NOMO-1 treated with dmso at 0.1 percent for 144 hours (cell line): ENCODE results near the gene CNGA3.
"Not testable (repeated sequence)": the region's sequence is repeated elsewhere in the genome, so short reads cannot be mapped to it uniquely, and the experiment has no call there.

Source experiments
- DNase-seq: peaks from one replicate; lab custom pipeline; 2025; ENCODE audit not compliant: unreplicated experiment; lab: John Stamatoyannopoulos, UW

The CNGA3 gene

DNA sequence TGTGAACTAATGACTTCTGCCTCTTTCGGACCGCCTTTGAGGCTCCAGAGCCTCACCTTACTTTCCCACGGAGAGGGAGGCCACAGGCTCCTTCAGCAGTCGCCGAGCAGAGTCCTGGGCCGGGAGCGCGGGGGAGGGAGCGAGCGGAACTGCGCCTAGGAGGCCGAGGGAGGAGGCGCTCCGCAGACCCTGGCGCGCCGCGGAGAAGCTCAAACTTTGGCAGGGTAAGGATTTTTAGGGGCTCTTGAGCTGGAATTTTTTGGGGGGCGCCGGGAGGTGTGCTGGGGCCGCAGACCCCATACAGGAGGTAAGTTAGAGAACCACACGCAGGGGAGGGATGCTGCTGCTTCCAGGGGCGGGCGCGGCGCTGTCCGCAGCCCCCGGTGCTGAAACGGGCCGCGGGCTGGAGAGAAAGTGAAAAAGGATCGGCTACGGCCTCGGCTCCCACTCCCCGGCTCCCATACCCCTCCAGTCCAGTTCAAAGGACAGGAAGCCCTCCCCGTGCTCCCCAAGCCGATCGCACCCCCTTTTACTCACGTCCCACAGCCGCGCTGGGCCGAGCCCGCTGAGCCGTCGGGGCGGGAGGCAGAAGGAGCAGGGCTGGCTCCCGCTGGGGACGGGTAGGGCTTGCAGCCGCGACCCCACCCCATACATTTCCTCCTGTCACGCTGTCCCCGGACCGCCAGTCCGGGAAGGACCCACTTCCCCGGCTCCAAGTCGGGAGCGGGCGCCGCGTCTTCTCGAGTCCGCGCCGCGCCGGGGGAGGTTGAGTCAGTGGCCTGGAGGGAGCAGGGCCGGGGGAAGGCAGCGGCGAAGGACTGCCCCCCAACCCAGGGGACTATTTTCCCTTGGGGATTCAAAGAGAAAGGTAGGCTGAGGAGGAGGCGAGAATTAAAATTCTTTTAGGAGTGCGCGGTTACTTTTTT, at the start of gene CNGA3:
CNGA3 (plus strand) TSS at position 146 of the 926 bp plus-strand sequence. CDS start 23,520 bp downstream, outside the sequence.
- DNase-seq: no peak

- DNase-seq: no peak
Observed at GRCh38 chr2:98297817-98298682, 48.2 kb upstream of the CNGA3 start.

DNA sequence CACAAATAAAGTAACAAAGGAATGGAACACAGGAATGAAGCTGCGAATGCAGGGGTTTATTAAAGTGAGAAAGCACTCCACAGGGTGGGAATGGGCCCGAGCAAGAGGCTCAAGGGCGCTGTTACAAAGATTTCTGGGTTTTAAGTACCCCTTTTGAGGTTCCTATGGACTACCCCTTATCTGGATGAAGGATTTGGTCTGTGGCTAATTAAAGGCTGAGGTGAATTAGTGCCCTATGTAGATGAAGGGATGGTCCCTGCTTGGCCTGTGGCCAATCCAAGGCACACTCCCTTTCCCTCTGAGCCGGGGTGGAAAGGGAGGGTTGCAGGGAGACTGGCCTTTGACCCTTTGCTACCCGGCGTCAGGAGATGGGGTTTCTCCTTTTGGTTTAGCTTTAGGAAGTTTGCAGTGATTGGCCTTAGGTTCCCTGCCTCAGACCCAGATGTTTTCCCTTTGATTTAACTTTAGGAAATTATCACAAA, 47.5 kb upstream of the CNGA3 start:
- no peak for DNase-seq

DNA sequence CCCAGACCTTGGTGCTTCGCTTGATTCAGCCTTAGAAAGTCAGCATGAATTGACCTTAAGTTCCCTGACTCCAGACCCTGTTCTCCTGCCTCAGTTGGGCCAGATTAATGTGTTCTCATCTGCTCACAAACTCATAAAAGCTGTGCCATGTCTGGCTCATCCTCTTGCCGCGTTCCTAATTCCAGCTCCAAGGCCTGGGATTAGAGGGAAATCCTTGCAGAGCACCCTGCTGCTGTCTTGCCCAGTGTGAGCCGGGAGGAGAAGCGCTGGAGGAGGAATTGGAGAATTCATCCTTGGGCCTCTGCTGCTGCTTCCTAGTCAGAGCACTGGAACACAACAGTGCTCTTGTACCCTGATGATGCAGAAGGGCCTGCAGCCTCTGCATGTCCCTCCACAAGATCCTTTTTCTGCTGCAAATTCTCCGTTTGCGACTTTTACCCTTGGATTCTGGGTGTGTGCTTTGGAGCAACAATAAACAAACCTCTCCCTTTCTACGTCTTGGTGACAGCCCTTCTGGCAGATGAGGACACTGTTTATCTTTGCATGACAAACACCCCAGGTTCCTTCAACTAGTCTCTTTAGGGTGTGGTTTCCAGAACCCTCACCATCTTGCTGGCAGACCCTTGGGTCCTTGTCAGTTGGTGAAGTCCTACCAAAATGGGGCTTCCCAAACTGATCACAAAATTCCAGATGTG, 46.9 kb upstream of the CNGA3 start:
- DNase-seq: no peak

DNA sequence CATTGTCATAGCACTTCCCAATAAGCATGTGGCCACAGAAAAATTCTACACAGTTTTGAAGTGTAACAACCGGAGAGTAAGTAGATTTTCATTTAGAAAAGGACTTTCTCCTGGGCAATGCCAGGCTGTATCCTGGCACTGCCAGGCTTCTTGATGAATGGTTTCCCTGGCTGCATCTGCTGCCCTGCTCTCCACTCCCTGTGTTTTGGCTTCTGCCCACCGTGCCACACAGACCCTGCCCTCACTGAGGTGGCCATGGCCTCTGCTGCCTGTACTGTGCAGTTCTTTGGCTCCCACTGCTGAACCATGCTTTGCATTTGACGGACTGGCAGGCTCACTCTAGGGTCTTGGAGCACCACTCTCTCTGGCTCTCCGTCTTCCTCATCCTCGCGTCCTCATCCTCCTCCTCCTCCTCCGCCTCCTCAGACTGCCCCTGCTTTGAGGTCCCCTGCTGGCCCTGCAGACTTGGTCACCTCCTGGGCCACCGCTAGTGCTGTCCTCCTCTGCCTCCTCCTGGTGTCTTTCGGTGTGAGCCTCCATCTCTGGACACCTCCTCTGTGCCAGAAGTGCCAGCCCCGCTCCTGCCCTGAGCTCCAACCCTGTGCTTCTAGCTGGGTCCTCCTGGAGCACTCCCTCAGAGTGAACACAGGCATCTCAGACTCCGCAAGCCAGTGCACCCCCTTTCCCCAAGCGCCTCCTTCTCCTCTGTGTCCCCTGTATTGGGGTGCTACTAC, 45.9 kb upstream of the CNGA3 start:
- DNase-seq: no peak

GRCh38 chr2:98301469-98301868, 44.8 kb upstream of the CNGA3 start:
- no peak for DNase-seq

DNA sequence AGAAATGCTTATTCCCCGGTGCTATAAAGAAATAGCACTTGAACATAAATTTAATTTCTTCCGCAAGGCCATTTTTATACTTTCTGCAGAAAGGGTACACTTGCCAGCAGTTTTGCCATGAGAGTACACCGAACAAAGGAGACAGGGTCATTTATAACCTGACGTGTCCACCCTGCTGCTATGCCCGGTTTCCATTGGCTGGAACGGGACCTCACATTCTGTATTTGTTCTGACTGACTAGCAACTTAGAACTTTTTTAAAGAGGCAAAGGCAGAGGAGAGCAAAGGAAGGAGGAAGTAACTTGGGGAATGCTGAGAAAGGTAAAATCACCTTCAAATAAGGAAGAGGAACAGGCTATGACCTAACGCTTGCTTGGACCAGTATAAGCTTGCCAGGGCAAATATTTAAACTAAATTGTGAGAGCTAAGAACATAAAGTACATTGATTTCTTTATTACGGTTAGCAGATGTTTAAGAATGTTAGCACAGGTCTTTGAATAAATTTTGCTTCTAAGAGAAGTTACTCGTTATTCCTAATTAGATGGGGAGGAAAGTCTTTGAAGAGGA, 39.0 kb upstream of the CNGA3 start:
- DNase-seq: not testable (repeated sequence)

DNA sequence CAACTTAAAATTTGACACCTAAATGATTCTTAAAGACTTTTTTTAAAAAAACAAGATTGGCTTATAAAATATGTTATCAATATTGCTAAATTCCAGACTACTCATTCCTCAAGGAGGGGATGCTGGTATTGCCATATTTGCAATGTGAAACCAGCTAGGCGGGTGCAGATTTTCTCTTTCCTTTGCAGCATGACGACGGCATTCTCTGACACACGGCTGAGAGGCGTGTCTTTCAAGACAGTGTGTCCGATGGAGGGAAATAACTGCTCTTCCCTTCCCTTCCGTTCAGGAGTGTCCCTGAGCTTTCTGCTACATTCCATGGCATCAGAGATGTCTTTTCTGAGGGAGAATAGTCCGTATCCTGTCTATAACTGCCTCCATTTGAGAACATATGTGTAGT, 38.2 kb upstream of the CNGA3 start:
- no peak for DNase-seq

- DNase-seq: no peak
Observed at GRCh38 chr2:98308532-98308931, 37.7 kb upstream of the CNGA3 start.

DNA sequence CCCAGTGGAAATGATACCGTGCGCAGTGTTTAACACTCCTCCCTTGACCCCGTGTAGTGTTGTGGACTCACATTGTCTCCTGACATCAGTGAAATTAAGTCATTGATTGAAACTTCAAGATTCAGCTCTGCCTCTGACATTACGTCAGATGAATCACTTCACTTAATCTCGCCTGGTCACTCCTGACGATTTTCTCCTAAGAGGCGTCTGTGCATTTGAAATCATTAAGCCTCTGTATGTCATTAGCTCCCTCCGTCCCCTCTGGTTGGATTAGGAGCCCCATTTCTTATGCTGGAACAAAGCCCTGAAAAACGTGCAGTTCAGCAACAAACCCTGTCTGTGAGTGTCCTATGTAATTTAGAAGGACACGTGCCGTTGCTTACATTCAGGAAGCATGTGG, 36.7 kb upstream of the CNGA3 start:
- DNase-seq: no peak

GRCh38 chr2:98310010-98310409, 36.2 kb upstream of the CNGA3 start:
- no peak for DNase-seq

GRCh38 chr2:98311090-98311489, 35.2 kb upstream of the CNGA3 start:
- no peak for DNase-seq

DNA sequence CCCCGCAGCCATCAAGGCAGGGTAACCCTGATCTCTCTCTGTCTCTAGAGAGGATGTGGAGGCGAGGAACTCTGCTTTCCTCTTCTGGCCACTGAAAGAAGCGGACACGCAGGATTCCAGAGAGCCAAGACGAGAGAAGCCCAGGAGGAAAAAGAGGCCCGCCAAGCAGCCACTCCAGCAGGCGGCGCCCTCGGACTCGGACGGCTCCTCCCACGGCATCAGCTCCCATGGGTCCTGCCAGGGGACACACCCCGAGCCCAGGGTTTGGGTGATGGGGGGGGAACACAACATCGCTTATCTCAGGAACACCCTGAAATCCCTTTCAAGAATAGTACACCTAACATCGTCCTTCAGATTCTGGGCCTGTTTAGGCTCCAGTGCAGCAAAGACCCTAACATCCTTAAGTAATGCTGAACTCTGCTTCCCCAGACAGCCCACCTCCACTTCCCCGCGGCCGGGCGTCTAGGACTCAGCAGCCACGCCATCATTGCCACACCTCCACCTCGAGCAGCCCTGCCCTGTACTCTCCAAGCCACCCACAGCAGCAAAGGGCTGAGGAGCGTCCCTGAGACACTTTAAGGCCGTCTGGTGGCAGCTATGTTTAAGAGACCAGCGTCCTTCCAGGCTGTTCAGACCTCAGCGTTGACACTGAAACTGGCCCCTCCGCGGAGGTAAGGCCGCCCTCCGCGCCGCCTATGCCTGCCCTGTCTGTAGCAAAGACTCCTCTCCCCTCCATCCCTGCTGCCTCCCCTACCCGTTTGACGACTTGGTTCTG, 34.3 kb upstream of the CNGA3 start:
- DNase-seq: no peak

DNA sequence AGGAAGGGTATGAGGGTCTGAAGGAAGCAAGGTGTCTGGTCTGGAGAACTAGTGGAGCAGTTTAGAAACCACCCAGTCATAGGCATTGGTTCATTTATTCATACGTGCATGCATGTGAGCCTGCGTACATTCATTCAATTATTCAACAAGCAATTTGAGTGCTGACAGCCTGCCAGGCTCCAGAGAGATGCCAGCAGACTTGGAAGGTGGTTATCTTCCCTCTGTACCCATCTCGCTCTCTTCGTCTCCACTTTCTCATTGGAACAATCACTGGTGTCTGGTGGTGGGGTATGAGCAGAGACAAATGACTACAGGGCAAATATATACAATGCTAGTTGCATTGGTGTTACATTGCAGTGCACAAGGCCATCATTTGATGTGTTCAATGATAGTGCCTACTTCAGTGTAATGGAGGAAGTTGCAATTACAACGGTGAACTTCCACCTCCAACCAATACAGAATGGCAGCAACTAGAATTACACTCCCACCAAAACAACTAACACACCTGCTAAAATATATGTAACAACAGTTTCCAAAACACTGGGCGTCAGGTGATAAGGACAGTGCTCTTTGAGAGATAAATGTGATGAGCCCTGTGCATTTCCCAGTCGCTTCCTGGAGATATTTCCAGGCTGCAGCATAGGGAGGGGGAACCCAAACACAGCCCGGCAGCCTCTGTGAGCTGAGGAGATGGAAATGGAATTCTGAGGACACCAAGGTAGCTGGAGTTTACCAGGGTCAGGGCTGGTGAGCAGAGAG, 32.6 kb upstream of the CNGA3 start:
- no peak for DNase-seq

GRCh38 chr2:98314251-98314650, 32.0 kb upstream of the CNGA3 start:
- no peak for DNase-seq

DNA sequence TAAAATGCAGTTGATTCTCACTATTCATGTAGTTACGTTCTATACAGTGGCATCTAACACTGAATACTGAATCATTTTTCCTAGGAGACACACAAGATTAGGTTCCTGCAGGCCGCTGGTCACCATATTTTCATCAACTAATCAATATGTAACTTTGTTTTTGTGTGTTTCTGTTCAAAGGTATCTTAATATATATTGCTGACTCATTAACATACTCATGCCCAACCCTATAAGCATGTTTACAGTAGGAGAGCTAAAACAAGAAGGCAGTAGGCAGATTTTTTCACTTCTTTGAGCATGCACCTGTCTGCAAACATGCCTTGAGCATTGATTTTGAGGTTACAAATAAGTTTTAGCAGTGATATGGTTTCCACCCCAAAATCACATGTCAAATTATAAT, 30.3 kb upstream of the CNGA3 start:
- no peak for DNase-seq

DNA sequence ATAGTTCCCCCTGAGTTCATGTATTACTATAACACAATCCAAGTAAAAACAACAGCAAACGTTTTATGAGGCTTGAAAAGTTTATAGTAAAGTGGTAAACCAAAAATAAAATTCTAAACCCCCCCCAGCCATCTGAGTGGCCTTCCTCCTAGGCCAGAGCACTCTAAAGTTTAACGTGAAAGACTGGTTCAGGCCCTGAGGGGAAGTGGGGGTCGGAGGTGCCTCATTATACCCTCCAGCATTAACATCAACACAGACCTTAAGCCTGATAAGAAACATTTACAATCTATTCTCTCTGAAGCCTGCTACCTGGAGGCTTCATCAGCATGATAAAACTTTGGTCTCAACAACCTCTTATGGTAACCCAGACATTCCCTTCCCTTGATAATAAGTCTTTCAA, 29.0 kb upstream of the CNGA3 start:
- DNase-seq: no peak

- not testable (repeated sequence) for DNase-seq
Observed at GRCh38 chr2:98320171-98320570, 26.1 kb upstream of the CNGA3 start.

DNA sequence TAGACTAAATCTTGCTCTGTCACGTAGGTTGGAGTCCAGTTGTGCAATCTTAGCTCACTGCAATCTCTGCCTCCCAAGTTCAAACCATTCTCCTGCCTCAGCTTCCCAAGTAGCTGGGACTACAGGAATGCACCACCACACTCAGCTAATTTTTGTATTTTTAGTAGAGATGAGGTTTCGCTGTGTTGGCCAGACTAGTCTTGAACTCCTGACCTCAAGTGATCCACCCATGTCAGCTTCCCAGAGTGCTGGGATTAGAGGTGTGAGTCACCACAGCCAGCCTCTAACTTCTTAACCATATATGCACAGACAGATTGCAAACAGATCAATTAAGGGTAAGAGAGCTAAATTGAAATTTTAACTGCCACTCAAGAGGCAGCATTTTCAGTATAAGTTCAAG, 22.1 kb upstream of the CNGA3 start:
- no peak for DNase-seq
